Measurements from ENCODE around the gene NFAT5. TPM values are rescaled to one million over a fixed set of nuclear protein-coding genes. Genes with fewer than 3 reads are reported as not detected.
"Not testable (repeated sequence)": the region's sequence is repeated elsewhere in the genome, so short reads cannot be mapped to it uniquely, and the experiment has no call there.

Gene NFAT5
- total RNA-seq, 1 experiment from 2014 or later, result 10.8 TPM

- DNase-seq (ENCODE audit: low spot score), result not testable (repeated sequence)
These were observed 165.5 kb downstream of the NFAT5 start for GRCh38 chr16:69731280-69731679.

GRCh38 chr16:69732101-69732500 lies 166.3 kb downstream of the NFAT5 start:
- no peak for DNase-seq (ENCODE audit: low spot score)

DNA sequence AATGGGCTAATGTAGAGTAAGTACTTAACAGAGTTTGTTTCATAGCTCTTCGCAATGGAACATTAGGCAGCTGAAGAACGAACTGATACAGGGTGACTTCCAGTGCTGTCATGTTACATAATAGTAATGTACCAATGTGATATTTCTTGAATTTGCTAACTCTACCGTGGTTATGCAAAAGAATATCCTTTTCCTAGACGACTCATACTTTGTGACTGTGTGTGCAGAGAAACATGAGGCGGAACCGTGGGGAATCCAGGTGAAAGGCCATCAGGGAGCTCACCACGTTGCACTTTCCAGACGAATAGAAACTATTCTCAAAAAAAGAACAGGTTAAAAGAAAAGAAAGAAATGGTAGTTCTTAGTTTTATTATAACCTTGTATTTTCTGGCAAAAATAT lies 175.8 kb downstream of the NFAT5 start:
- DNase-seq (ENCODE audit: low spot score), result no peak

DNA sequence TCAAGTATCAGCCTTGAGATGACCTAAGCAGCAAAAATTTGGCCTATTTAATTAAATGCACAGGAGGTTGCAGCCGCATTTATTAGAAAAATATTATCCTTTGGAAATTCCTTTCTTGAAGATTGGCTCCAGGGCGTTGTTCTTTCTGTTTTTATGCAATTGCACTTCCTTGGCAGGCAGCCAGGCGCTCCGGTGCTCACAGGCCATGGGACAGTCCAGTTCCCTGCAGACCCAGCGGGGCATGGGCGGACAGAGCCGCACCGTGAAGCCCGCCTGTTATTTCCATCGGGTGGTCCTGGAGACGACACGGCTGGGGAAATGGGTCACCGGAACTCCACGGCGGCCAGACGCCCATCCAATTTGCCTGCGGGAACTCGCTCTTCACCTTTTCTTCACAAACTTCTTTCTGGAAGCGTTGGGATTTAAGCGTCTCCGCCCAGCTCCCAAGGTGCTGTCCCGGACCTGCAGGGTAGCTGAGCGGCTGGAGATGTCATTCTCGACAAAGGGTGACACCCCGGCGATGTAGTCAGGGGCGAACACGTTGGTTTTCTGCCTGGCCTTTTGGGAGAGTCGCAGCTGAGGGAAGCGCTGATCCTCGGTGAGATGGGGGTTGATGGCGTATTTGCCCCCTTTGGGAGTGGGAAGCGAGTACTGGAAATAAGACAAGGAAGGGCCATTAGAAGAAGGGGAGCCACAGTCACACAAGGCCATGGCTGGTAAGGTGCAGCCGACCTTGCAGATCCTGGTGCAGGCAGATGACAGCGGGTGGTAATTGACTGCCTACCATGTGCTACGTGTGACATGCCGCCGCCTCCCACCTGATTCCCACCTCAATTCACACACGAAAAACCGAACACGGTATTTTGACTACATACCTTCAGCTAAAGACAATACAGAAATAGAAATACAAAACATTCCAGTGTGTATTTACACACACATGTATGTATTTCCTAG lies 176.5 kb downstream of the NFAT5 start:
- DNase-seq (ENCODE audit: low spot score), result peak; percentile 60

GRCh38 chr16:69744363-69745231 lies 178.8 kb downstream of the NFAT5 start:
- DNase-seq (ENCODE audit: low spot score), result no peak

DNA sequence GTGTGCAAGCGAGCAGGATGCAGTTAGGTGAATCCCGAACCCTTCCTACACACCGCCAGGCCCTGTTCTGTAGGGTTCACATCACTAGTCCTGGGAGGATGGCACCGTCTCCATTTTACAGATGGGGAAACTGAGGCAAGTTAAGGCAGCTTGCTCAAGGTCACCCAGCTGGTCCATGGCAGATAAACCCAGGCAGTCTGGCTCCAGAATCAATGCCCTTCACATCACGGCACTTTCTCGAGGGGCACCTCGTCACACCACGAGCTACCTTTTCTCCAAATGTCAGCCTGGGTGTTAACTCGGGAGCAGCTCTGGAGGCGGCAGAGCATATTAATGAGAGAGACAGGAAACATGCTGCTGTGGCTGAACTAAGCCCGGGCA lies 179.5 kb downstream of the NFAT5 start:
- DNase-seq (ENCODE audit: low spot score), result no peak

- no peak for DNase-seq (ENCODE audit: low spot score)
These were observed 180.2 kb downstream of the NFAT5 start for GRCh38 chr16:69745959-69746358.

- no peak for DNase-seq (ENCODE audit: low spot score)
These were observed 181.3 kb downstream of the NFAT5 start for GRCh38 chr16:69747115-69747514.

DNA sequence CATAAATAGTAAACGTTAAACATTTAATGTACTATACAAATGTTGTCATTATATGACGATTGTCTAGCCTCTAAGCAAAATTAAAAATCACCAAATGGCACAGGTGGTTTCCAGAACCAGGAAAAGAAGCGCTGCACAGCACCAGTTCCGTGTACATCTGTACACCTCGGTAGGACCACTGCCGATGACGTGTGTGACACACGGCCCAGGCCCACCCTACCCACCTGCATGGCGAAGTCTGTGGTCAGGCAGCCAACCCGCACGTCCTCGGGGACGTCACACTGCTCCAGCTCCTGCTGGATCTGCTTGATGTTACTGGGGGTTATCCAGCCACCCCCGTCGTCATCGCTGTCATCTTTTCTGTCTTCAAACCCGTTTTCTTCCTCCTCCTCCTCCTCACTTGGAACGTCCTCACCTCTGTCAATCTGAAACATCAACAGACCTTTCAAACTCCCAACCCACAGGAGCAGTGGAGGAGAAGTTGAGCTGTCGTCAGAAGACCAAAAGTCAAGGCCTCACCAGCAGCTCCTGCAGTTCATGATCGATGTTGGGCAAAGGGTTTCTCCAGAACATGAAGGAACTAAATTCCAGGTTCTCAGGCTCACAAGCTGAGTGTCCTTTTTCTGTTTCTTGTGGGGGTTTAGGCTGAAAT lies 183.1 kb downstream of the NFAT5 start:
- no peak for DNase-seq (ENCODE audit: low spot score)

DNA sequence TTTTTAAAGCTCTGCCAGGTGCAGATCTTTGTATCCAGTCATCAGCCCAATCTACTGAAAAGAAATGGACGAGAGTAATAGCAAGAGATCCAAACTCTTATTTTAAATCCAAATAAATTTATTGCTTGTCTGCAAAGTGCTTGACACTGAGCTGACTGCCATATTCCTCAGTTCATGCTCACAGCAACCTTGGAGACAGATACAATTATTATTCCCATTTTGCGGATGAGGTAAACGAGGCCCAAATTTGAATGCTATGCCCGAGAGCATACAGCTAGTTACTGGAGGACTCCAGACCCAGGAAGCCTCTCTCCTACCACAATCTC lies 188.3 kb downstream of the NFAT5 start:
- no peak for DNase-seq (ENCODE audit: low spot score)

Small RNA genes lying within 50 kb of the gene (small RNA-seq; reads per million reads assigned to genes)
- gene MIR1538, result not detected

Other genes starting within 250 kb of the NFAT5 start
- 80.9 and 81.5 TPM in 2 replicates for gene PDF, start 235.4 kb upstream of the NFAT5 start, total RNA-seq (2014; rRNA removed; shearing (Covaris generic))
- 50.4 and 55.8 TPM in 2 replicates for gene COG8, start 226.4 kb upstream of the NFAT5 start, total RNA-seq (2014; rRNA removed; shearing (Covaris generic))
- 20.1 and 24.5 TPM in 2 replicates for gene NIP7, start 226.2 kb upstream of the NFAT5 start, total RNA-seq (2014; rRNA removed; shearing (Covaris generic))
- 0.10 TPM in 1 of 2 replicates, not detected in the other for gene TMED6, start 214.2 kb upstream of the NFAT5 start, total RNA-seq (2014; rRNA removed; shearing (Covaris generic))
- gene TERF2, start 180.0 kb upstream of the NFAT5 start, total RNA-seq (2014; rRNA removed; shearing (Covaris generic)), result 6.0 and 6.9 TPM in 2 replicates
- gene CYB5B, start 141.3 kb upstream of the NFAT5 start, total RNA-seq (2014; rRNA removed; shearing (Covaris generic)), result 57.8 and 60.2 TPM in 2 replicates
- gene NQO1, start 160.6 kb downstream of the NFAT5 start, total RNA-seq (2014; rRNA removed; shearing (Covaris generic)), result 560 and 591 TPM in 2 replicates
- gene NOB1, start 189.0 kb downstream of the NFAT5 start, total RNA-seq (2014; rRNA removed; shearing (Covaris generic)), result 37.2 and 39.7 TPM in 2 replicates
- gene WWP2, start 196.4 kb downstream of the NFAT5 start, total RNA-seq (2014; rRNA removed; shearing (Covaris generic)), result 38.1 and 40.1 TPM in 2 replicates

Data from HT-29 (cell line).